GM21825 (cell line): ENCODE data around the gene ARHGAP18.

Source experiments
- ATAC-seq: cut with Tn5 transposase; IDR thresholded peaks from one replicate; pipeline ENCODE4 v1.9.1; 2021; ENCODE audit warnings: mild to moderate bottlenecking, moderate library complexity; ENCODE audit not compliant: unreplicated experiment

ARHGAP18 gene

DNA sequence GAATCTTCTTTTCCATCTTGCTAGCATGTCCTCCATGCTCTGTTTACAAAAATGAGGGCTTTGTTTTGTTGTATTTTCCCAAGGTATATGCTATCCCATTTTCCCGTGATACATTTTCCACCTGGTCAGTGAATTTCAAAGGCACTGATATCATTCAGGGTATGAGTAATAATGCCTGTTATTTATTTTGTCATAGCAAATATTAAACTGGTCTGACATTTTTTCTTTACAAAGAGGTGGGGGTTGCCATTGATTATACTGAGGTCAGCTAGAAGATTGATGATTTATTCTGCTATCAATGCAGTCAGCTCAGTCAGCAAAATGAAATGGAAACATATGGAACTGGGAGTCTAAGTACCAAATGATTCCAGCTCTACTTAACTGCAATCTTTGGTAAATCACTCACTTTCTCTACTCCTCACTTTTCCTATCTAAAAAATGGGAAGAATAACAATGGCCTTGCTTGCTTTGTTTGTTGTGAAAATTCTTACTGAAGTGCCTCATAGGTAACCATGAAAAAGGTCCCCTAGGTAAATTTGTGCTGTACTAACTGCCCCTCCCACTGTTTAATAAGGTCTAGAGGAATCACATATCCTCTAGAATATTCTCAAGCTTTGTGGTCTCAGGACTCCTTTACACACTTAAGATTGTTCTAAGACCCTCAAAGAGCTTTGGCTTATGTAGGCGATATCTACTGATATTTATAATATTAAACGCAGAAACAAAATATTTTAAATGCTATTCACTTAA lies 64.0 kb downstream of the ARHGAP18 start:
- ATAC-seq: no peak

DNA sequence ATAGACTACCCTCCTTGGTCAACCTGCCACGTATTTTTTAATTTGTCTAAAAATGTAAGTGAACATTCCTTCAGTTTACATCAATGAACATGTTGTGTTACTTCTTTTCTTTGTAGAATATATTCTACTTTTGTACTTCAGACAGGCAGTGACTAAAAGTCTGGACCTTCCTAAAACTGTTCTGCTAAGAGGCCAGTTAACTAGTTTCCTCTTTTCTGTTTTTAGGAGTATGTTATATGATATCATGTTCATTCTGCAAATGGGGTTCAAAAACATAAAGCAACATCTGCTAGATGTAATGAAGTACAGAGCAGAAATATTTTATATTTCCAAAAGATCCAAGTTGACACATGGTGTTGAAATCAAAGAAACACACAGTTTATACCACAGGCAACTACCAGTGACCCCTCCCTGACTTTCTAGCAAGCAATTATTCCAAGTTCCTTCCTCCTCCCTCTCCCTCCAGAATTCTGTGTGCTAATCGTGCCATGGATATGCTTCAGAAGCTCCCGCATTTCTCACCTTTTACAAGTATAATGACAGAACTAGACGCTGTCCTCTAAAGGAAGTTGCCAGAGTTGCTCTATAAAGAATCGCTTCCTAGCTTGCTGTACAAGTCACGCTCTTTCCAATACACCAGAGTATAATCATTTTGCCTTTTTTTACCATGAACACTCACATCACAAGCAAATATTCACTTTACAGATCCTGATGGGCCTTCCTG lies 64.7 kb downstream of the ARHGAP18 start:
- no peak for ATAC-seq

DNA sequence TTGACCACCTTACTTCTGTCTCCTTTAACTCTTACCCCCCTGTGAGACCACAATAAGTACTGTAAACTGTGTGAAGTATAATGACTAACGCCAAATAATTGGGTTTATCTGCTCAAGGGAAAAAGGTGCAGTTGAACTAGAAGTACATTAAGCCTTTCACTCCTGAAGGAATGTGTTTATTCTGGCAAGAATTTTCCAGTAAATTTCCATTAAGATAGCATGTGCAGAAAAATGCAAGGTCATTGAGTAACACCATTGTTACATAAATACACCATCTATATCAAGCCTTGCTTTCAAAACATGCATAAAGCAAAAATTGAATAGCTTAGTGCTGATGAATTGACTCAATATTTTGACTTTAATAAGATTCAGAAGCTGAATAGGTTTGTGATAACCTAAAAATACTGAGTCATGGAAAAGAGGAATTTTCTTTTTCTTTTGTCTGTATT lies 65.4 kb downstream of the ARHGAP18 start:
- ATAC-seq: no peak

DNA sequence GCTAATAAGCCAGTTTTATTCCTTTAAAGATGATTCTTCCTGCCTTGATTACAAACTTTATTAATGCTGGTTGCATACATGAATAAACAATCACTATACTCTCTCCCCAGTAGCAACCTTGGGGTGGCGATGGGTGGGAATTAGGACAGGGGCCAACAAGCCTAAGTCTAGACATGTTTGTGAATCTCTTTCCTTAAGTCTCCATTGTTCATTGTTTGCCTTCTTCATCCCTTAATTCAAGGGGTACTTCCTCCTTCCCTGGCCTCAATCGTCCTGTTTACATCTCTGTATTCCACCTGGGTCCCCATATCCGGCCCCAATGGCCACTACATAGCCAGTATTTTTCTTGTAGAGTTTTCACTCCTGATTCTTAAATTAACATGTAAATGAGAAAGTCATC lies 66.0 kb downstream of the ARHGAP18 start:
- no peak for ATAC-seq

DNA sequence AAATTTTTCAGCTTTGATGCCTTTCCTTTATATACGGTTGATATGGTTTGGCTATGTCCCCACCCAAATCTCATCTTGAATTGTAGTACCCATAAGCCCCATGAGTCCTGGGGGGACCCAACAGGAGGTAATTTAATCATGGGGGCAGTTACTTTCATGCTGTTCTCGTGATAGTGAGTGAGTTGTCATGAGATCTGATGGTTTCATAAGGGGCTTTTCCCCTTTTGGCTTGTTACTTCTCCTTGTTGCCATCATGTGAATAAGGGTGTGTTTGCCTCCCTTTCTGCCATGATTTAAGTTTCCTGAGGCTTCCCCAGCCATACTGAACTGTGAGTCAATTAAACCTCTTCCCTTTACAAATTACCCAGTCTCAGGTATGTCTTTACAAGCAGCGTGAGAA lies 66.8 kb downstream of the ARHGAP18 start:
- no peak for ATAC-seq

DNA sequence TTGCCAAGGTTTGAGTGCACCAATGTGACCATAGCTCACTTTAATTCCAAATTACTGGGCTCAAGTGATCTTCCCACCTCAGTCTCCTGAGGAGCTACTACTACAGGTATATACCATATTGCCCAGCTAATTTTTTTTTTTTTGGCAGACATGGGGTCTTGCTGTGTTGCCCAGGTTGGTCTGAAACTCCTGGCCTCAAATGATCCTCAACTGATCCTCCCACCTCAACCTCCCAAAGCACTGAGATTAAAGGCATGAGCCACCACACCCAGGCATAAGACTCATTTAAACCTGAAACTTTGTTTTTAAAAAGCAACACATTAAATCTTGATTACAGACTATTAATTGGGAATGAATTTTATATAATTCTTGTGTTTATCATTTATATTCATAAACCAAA lies 67.7 kb downstream of the ARHGAP18 start:
- no peak for ATAC-seq

DNA sequence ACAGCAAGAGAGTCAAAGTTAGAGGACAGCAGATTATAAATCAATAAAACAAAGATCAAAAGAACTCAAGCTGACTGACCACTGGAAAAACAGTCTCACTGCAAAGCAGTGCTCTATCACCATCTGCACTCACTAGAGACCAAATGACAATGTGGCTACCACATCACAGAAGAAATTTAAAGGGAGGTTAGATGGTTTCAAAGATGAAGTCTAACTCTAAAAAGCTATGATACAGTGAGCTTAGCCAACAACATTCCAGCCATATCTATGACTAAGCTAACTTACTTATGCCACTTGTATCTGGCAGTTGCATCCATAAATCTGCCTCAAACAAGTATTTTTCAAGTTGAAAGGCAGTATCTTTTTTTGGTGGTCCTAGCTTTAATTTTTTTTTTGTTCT lies 68.6 kb downstream of the ARHGAP18 start:
- ATAC-seq: no peak

DNA sequence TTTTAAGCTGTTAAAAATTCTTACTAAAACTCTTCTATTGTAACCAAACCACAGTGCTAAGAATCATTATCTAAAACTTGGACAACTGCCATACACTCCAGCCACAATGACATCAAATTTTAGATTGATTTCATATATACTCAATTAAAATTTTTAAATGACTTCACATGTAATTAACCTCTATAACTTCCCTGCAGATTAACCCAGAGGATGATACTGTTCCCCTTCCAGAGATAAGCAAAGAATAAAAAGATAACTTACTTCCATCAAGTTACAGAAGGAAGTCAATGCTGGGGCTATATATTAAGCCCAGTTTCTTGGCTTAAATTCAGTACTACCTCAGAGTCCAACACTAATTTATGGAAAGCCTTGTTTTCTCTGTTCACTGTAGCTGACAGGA lies 71.3 kb downstream of the ARHGAP18 start:
- no peak for ATAC-seq

DNA sequence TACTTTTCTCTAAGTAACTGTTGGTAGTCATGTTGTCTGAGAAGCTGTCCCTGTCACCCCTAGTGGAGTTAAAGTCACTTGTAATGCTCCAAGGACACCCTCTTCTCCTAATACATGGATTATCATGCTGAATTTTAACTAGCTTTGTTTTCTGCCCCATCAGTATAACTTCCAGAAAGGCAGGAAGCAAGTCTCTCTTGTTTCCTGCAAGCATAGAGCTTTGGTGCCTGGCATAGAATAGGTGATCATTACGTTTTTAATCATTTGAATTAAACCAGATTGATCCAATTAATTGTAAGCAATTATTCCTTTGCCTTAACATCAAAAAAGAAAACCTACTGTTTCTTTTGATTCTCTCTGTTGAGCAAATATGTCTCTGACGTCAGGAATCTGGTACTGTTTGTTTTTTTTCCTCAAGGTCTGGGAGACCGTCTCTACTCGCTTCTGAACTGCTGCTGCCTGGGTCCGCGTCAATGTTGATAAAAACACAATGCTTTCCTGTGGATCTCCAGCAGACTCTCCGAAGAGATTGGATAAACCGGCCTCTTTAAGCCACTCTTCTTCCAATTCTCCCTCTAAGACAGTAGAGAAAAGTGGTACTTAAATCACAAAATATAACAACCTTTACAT lies 71.8 kb downstream of the ARHGAP18 start:
- no peak for ATAC-seq

DNA sequence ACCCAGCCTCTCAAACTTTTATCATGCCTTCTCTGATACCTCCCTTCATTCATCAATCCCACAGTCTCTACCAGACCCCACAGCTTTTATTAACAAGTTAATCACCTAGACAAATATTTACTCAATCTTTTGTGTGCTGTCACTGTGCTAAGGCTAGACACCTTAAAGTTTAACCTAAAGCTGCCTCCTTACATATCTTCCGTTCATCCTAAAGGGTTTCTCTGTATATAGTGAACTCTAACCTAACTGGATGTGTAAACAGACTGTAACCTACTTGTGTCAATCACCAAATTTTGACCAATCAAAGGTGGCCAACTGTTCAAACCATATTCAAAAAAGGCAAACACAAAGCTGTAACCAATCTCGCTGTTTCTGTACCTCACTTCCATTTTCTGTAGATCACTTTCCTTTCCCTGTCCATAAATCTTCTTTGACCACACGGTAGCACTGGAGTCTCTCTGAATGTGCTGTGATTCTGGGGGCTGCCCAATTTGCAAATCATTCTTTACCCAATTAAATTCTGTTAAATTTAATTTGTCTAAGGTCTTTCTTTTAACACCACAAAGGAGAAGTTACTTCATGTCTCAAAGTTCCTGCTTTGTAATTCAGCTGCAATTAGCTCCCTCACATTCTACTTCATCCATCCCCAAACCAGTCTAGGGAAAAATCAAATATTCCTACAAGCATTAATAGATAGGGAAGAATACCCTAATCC lies 72.5 kb downstream of the ARHGAP18 start:
- ATAC-seq: no peak

DNA sequence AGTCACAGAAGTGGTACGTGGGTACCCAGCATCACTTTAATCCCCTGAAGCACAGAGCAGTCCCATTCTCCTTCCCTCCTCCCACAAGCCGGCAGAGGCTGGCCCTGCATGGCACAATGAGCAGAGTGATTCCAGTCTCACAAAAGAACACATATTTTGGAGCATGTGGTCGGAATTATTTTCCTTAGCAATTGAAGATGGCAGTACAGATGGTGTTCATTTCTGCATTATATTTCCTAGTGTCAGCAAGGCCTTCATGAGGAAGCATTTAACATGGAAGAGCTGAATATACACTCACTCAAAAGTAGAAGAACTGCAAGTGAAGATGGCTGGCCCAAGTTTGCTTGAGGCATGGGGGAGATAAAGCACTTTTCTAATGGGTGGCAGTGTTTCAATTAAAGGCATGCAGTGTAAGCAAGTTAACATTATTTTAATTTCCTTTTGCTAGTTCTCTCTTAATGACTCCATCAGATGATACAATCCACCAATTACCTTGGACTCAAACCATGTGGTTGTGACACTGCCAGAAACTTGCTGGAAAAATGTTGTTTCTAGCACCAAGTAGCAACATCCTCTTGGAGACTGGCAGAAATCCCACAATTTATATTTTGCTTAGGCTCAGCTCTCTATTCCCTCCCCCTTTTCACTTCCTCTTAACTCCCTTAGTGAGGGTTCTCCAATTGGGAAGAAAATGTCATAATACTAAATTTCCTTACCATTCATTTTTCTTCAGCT lies 74.4 kb downstream of the ARHGAP18 start:
- ATAC-seq: no peak

DNA sequence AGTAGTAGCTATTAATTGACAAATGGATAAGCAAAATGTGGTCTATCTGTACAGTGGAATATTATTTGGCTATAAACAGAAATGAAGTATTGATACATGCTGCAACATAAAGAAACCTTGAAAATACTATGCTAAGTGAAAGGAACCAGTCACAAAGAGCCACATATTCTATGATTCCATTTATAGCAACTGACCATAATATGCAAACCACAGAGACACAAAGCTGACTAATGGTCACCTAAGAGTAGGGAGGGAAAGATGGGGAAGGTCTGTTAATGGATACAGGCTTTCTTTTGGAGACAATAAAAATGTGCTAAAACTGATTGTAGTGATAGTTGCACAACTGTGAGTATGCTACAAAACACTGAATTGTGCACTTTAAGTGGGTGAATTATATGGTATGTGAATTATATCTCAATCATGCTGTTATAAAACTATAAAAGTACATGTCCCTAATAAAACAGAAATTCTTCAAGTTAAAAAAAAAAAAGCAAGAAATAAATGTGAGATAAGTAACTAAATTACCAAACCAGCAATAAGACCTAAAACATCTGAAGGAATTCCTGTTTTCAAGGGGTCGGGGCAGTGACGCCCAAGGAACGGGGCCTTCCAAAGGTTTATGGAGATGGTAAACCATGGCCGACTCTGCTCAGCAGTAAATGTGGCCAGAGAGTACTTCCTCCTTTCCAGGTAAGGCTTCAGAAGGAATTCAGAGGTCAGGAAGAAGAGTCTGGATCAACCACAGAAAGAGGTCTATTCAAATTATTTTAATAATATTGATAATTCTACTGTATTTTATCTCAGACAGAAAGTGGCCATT lies 75.4 kb downstream of the ARHGAP18 start:
- ATAC-seq: no peak

DNA sequence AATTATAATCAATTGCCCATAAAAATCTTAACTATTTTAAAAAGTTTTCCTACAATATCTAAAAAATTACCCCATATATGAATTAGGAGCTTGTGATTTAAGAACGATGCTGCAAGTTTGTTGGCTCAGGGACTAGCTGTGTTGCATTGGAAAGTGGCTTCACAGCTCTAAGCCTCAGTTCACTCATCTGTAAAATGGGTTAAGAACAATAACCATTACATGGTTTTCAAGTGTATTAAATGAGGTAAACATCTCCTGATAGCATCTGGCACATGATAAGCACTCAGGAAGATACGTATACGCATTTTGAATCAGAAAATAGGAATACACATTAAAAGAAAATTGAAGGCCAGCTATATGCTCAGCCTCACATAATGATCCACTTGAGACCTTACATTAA lies 76.4 kb downstream of the ARHGAP18 start:
- ATAC-seq: no peak

DNA sequence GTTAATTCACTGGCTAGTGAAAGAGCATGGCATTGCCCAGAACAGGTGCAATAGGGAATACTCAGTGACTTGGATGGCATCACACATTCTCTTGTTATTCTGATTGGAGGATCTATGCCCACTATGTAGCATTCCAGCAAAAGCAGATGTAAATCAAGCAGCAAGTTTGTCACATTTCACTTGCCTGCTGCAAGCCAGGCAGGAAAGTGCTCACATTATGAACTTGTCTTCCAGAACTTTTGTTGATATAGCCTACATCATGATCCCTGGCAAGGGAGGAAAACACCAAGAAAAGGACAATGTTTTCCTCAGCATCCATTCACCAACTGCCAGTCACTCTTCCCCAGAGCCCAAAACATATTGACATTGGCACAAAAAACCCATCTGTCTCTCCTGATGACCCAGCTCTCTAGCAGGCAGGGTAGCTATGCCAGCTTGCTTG lies 77.8 kb downstream of the ARHGAP18 start:
- no peak for ATAC-seq

DNA sequence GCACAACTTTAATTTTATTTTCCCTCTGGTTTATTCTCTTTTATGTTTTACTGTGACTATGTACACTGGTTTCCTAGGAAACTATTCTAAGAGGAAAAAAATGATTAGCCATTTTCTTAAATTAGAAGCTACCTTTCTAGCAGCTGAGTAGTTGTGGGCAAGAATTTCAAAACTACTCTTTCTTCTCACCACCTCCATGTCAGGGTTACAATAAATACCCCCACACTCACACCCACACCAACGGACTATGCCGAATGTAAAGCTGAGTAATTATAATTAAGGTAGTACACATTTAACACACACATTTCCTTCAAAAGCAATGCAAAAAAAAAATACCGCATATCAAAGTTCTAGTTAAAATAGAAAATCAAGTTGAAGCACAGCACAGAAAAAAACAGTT lies 78.9 kb downstream of the ARHGAP18 start:
- no peak for ATAC-seq

DNA sequence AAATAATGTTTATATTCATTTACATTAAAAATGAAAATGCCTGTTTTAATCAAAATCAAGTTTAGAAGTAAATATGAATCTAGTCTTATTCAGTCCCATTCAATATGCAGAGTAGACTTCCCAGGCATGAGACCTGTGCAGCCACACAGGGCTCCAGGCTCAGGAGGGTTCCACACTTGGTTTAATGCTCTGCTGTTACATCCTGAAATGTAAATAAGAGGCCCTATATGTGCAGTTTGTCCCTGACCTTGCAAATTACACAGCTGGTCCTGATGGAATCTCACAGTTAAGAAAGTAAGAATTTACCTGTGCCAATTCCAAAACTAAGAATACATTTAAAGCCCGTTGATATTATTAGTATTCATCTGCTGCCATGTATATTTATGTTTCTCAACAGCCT lies 79.4 kb downstream of the ARHGAP18 start:
- ATAC-seq: no peak

DNA sequence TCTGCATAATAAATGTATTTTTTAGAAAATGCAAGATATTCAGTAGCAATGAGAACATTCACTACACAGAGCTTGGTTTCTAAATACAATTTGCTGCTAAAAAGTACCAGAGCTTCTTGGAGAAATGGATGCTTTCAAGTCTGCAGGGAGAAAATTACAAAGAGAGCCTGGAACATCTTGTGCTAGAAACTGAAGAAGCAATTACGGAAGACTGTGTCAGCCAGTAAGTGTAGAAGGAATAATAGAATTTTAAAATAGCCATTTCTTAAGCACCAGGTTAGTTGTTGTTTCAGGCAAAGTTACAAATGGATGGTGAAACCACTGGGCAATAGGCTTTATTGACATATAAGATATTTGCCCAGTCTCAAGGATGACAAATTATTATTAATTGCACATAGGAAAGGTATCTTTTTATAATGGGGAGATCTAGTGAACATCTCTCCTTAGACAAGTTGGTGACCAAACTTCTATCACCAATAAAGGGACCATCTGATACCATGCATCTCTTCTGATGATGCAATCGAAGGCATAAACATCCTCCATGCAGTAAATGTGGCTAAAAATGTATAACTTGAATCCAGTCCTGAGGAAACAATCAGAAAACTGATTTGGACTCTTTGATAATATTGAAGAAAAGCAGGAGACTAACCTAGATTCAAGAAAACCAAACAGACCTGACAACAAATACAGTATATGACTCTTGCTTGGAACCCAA lies 81.7 kb downstream of the ARHGAP18 start:
- ATAC-seq: no peak

DNA sequence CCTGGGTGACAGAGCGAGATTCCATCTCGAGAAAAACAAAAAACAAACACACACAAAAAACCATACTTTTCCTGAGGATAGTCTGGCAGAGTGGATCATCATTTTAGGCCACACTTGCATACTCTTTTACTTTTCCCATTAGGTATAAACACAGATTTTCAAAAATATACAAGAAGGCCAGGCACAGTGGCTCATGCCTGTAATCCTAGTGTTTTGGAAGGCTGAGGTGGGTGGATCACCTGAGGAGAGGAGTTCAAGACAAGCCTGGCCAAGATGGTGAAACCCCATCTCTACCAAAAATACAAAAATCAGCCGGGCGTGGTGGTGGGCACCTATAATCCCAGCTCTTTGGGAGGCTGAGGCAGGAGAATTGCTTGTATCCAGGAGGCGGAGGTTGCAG lies 85.5 kb downstream of the ARHGAP18 start:
- no peak for ATAC-seq
